ENCODE results near the gene CNN3.

DNA sequence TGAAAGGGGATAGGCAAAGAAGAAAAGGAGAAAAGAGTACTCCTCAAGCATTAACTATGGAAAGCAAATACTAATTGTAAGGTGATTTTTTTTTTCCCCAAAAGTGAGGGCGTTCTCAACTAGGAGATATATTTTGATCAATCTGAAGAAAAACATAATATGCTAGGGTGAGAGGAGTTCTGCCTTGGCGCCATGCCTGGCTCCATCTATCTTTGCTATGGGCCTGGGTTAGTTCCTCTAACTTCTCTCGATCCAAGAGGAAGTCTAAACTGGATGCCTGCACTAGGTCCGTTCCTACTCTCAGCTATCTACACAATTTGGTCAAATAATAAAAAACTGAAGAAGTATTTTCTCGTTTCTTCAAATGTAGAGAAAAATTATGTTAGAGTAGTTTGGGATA lies 20.5 kb downstream of the CNN3 start:
- TF ChIP-seq, protein P1, sequence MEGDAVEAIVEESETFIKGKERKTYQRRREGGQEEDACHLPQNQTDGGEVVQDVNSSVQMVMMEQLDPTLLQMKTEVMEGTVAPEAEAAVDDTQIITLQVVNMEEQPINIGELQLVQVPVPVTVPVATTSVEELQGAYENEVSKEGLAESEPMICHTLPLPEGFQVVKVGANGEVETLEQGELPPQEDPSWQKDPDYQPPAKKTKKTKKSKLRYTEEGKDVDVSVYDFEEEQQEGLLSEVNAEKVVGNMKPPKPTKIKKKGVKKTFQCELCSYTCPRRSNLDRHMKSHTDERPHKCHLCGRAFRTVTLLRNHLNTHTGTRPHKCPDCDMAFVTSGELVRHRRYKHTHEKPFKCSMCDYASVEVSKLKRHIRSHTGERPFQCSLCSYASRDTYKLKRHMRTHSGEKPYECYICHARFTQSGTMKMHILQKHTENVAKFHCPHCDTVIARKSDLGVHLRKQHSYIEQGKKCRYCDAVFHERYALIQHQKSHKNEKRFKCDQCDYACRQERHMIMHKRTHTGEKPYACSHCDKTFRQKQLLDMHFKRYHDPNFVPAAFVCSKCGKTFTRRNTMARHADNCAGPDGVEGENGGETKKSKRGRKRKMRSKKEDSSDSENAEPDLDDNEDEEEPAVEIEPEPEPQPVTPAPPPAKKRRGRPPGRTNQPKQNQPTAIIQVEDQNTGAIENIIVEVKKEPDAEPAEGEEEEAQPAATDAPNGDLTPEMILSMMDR (IDR thresholded peaks at IDR 0.05) = no peak
- no peak for TF ChIP-seq POLR2A (IDR thresholded peaks at IDR 0.05)
